GM21423 (cell line): Measurements from ENCODE around the gene ZNRF1.

Experiments
- ATAC-seq: cut with Tn5 transposase; IDR thresholded peaks from one replicate; pipeline ENCODE4 v1.9.1; 2021; ENCODE audit warnings: mild to moderate bottlenecking, moderate library complexity; ENCODE audit not compliant: unreplicated experiment

Gene ZNRF1

GRCh38 chr16:75058806-75059205, 60.0 kb downstream of the ZNRF1 start:
- no peak for ATAC-seq

DNA sequence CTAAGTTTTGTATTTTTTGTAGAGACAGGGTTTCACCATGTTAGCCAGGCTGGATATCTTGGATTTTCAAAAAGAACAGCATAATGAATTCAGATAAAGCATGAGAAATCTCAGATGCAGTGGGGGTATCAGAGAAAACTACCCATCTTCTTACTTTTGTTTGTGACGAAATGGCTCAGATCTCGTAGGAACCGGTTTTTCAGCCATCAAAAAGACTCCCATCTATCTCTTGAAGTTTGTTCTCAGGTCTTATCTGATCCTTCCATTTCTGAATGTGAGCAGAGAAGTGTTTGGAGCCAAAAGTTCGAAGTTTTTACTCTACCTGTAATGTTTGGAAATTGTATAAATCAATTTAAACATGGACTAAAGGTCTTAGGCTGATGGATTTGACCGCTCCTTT, 60.6 kb downstream of the ZNRF1 start:
- no peak for ATAC-seq

- ATAC-seq, result no peak
Observed at GRCh38 chr16:75060723-75061122, 61.9 kb downstream of the ZNRF1 start.

DNA sequence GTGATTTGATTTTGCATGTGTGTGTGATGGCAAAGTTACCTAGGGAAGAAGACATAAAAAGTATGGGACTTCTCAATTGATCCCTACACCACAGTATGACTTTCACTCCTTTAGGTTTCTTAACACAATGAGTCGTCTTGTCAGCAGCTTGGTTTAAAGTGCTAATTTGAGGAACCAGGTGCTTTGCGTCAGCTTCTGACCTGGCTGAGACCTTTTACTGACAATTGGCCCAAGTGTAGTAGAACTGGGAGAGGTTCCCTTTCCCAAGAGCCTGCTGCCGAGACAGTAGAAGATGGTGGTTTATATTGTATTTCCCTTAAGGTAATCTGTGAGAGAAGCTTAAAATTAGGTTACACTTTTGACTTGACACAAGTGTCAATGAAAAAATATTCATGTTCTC, 62.8 kb downstream of the ZNRF1 start:
- no peak for ATAC-seq

GRCh38 chr16:75062135-75062975, 63.5 kb downstream of the ZNRF1 start:
- ATAC-seq, result no peak

DNA sequence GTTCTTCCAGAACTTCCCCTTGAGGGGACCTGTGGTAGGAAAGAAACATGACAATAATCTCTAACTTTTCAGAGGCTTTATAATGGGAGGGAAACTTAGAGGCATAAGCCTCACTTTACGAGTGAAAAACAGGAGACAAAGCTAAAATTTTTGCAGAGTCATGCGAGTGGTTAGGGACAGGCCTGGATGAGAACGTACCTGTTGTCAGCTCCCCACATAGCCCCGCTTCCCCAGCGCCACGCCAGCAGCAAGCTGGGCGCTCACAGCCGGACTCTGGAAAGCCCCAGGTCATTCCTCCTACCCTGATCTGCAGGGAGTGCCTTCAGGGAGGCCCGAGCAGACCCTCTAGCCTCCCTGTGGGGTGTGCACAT, 64.1 kb downstream of the ZNRF1 start:
- ATAC-seq, result no peak

- ATAC-seq, result no peak
Observed at GRCh38 chr16:75063549-75064088, 64.8 kb downstream of the ZNRF1 start.

DNA sequence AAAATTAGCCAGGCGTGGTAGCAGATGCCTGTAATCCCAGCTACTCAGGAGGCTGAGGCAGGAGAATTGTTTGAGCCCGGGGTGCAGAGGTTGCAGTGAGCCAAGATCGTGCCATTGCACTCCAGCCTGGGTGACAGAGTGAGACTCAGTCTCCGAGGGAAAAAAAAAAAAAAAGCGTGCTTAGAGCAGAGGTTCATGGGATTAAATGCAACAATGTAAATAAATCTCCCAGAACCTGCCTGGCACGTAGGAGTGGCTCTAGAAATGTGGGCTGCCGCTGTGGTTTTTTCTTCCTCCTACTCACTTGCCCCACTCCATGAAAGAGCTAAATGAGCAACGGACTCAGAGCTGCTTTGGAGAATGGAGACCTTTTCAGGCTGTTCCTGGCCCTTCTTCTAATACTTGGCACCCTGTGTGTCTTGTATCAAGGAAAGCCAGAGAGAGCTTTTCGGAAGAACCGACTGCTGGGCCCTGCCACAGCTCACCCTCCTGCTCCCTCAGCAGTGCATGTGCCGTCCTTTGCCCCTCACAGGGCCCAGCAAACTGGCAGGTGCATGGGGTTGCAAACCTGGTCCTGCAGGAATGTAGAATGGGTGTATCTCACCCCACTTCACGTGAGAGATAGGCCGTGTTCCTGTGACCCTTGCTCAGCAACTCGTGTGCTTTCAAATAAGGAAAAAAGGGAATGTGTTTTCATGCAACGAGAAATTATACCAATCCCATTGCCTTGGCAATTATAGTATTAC, 65.8 kb downstream of the ZNRF1 start:
- peak; percentile 32 for ATAC-seq

DNA sequence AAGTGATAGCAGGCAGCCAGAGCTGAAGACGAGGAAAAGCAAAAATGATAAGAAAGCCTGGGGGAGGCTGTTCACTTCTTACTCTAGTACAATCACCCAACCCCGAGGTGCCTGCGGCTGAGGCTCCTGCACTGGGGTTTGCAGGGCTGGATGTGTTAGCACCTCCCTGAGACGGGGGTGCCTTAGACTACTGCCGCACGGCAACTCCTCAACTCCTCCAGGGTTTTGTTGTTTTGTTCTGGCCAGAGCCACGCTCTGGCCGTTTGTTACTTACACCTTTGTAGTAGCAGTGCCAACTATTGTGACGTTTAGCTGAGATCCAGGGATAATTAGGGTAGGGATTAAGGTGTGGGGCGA, 66.3 kb downstream of the ZNRF1 start:
- peak; percentile 46 for ATAC-seq

DNA sequence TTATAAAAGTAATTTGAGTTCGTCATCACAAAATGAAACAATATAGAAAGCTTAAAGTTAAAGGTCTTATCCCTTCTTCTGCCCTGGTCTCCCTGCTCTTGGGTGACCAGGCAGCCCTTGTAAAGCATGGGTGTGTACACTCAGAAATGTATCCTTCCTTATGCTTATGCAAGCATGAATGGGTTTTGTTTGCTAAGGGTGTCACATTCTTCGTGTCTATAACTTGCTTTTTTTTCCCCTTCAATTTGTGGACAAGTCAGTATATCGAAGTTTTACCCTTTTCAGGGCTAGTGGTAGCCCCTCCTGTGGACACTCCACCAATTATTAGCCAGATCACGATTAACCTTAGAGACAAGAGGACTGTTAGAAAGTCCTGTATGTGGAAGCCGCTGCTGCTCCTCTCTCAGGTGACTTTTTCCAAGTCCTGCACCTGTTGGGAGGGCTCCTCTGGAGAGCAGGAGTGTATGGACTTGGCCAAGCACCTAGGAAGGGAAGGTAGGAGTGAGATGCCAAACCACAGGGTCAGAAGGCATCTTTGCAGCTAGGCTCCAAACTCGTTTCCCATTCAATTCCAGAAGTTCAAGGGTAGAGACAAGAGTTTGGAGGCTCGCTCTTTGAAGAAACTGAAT, 66.8 kb downstream of the ZNRF1 start:
- no peak for ATAC-seq

GRCh38 chr16:75066861-75067447, 68.1 kb downstream of the ZNRF1 start:
- no peak for ATAC-seq

- ATAC-seq, result no peak
Observed at GRCh38 chr16:75068085-75069031, 69.5 kb downstream of the ZNRF1 start.

- no peak for ATAC-seq
Observed at GRCh38 chr16:75070012-75070841, 71.4 kb downstream of the ZNRF1 start.

DNA sequence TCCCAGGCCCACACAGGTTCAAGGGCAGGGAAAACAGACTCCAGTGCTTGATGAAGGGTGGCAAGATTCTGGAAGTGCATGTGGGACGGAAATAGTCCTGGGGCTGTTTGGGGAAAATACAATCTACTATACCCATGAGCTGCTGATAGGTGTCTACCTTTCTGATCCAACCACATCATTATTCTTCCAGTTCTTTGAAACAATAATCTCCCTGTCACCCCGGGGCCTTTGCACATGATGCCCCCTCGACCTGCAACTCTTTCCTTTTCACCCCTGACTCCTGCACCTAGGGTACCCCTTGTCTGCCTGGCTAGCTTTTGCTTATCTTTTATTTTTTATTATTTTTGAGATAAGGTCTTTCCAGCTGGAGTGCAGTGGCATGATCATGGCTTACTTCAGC, 72.8 kb downstream of the ZNRF1 start:
- ATAC-seq, result no peak

GRCh38 chr16:75072239-75072947, 73.6 kb downstream of the ZNRF1 start:
- no peak for ATAC-seq

DNA sequence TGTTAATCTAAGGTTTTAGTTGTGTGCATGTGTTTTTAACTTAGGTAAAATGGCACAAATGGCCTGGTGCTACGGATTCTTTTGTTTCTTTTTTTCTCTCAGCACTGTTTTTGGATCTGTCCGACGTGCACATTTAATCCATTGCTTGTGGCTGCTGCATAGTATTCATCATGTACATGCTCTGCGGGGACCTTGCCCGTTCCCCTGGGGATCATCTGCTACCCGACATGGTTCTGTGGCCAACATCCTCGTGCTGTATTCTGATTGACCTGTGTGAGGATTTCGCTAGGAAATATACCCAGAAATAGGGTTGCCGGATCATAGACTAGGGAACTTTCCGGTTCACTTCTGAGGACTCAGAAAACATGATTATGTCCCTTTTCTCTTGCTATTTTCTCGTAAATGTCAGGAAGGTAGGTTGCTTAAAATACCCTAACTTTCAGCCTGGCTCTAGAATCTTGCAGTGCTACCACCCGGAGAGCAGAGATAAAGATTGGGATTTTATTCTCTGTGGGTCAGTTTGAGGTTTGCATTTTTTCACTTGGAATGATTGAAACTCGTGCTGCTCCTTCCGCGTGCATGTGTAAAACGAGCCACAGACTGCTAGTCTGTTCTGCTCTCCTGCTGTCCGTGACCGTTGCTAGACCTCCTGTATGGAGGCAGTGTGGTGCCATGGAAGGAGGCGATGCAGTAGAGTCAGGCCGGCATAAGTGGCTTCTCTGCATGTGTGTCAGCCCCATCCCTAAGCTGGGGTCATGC, 74.9 kb downstream of the ZNRF1 start:
- ATAC-seq, result no peak

GRCh38 chr16:75074304-75074793, 75.5 kb downstream of the ZNRF1 start:
- ATAC-seq, result no peak
